Measurements from ENCODE around the gene CCNT1.

- TF ChIP-seq POLR2A (IDR thresholded peaks at IDR 0.05; ENCODE audit: low read depth, low read length) (no peak), SPI1 (IDR thresholded peaks at IDR 0.05; ENCODE audit: low read depth, low read length) (no peak), POLR2AphosphoS5 (IDR thresholded peaks at IDR 0.05; ENCODE audit: low read depth, low read length) (no peak)
Measured at GRCh38 chr12:48695859-48696258, 20.6 kb downstream of the CCNT1 start.

Measured in GM12891 (cell line).